Endometrial microvascular endothelial cells (primary cell): ENCODE results near the gene AK8. TPM values are rescaled to one million over a fixed set of nuclear protein-coding genes. Genes with fewer than 3 reads are reported as not detected.
"Not testable (repeated sequence)": the region's sequence is repeated elsewhere in the genome, so short reads cannot be mapped to it uniquely, and the experiment has no call there.

Source experiments
- in situ Hi-C: cut with HindIII; loops from 2 replicates; pipeline ENCODE4 v1.10.0; 2017; ENCODE audit warnings: low sequenced_read_pairs, low pct_unique_long_range_greater_than_20kb; ENCODE audit errors: inconsistent ontology term
- total RNA-seq: library from RNA; depleted of rRNA; stranded (reverse); fragments of >200 nt; gene quantifications from one replicate; pipeline ENCODE4 v1.2.3, GENCODE V29; 2015; ENCODE audit errors: inconsistent ontology term

The AK8 gene
- total RNA-seq, 1 donor from 2014 or later: not detected

- in situ Hi-C loops: no loop called here
Measured at GRCh38 chr9:132733260-132733815, 144.7 kb downstream of the AK8 start.

GRCh38 chr9:132732326-132733259 is 145.5 kb downstream of the AK8 start:
- in situ Hi-C loops: no loop called here

- in situ Hi-C loops: no loop called here
Measured at GRCh38 chr9:132731230-132731629, 146.9 kb downstream of the AK8 start.

- in situ Hi-C loops: no loop called here
Measured at GRCh38 chr9:132730054-132731033, 147.7 kb downstream of the AK8 start.

- in situ Hi-C loops: no loop called here
Measured at GRCh38 chr9:132729235-132729890, 148.7 kb downstream of the AK8 start.

GRCh38 chr9:132728497-132728896 is 149.6 kb downstream of the AK8 start:
- in situ Hi-C loops: no loop called here

GRCh38 chr9:132728071-132728470 is 150.0 kb downstream of the AK8 start:
- in situ Hi-C loops: no loop called here

- in situ Hi-C loops: no loop called here
Measured at GRCh38 chr9:132726576-132727130, 151.4 kb downstream of the AK8 start.

GRCh38 chr9:132725306-132725705 is 152.8 kb downstream of the AK8 start:
- in situ Hi-C loops: no loop called here

GRCh38 chr9:132723809-132724208 is 154.3 kb downstream of the AK8 start:
- in situ Hi-C loops: no loop called here

- in situ Hi-C loops: no loop called here
Measured at GRCh38 chr9:132722564-132723065, 155.5 kb downstream of the AK8 start.

GRCh38 chr9:132721661-132722060 is 156.4 kb downstream of the AK8 start:
- in situ Hi-C loops: no loop called here

GRCh38 chr9:132718381-132718928 is 159.6 kb downstream of the AK8 start:
- in situ Hi-C loops: not testable (repeated sequence)

- in situ Hi-C loops: no loop called here
Measured at GRCh38 chr9:132717326-132717945, 160.6 kb downstream of the AK8 start.

GRCh38 chr9:132716007-132716406 is 162.1 kb downstream of the AK8 start:
- in situ Hi-C loops: no loop called here

GRCh38 chr9:132712753-132713152 is 165.3 kb downstream of the AK8 start:
- in situ Hi-C loops: no loop called here

GRCh38 chr9:132711846-132712245 is 166.2 kb downstream of the AK8 start:
- in situ Hi-C loops: no loop called here

- in situ Hi-C loops: not testable (repeated sequence)
Measured at GRCh38 chr9:132711152-132711551, 166.9 kb downstream of the AK8 start.
